ENCODE data around the gene MBD3L5.
"Not testable (repeated sequence)": the region's sequence is repeated elsewhere in the genome, so short reads cannot be mapped to it uniquely, and the experiment has no call there.

MBD3L5 gene

DNA sequence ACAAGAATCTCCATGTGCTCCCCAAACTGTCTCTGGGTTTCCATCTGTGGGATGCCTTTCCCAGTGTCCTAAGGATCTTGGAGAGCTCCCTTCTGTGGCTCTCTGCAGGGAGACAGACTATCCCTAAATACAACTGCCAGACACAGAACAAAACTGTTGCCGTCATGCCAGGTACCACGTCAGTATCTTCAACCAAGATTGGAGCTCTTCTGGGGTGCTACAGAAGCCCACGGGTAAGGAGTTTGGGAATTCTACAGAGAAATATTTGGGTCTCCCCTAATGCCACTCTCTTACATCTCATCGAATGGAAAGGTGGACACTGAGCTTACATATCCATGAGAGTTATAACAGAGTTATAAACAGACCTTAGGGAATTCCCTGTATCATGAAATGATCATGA lies 33.0 kb downstream of the MBD3L5 start:
- Histone ChIP-seq H2AFZ (ENCODE audit: low read length) (no peak overlapping the region), H3K9me3 (ENCODE audit: low read length) (no peaks in the 10 kb centered on the region), H3K9ac (ENCODE audit: low read length) (no peak overlapping the region), H3K4me1 (ENCODE audit: insufficient read depth, low read length, severe bottlenecking) (no peaks in the 10 kb centered on the region), H3F3A (ENCODE audit: insufficient read depth, low read length) (no peaks in the 10 kb centered on the region), H3K36me3 (ENCODE audit: insufficient read depth, low read length) (no peaks in the 10 kb centered on the region), H3K79me2 (ENCODE audit: insufficient read depth, low read length) (no peaks in the 10 kb centered on the region), H3K9me2 (ENCODE audit: low read depth, low read length) (no peaks in the 10 kb centered on the region), H3K27me3 (ENCODE audit: insufficient read depth, low read length) (no peaks in the 10 kb centered on the region), H3K27ac (ENCODE audit: low read depth, low read length, poor library complexity, severe bottlenecking) (no peak overlapping the region), H4K20me1 (ENCODE audit: insufficient read depth, low read length) (no peaks in the 10 kb centered on the region), H3K4me3 (ENCODE audit: low read depth, low read length, poor library complexity, severe bottlenecking) (no peak overlapping the region), H3K4me2 (ENCODE audit: low read length) (no peak overlapping the region)
- TF ChIP-seq EZH2 (IDR thresholded peaks at IDR 0.05; ENCODE audit: borderline replicate concordance, low read length): no peak
- TF ChIP-seq, protein P1, sequence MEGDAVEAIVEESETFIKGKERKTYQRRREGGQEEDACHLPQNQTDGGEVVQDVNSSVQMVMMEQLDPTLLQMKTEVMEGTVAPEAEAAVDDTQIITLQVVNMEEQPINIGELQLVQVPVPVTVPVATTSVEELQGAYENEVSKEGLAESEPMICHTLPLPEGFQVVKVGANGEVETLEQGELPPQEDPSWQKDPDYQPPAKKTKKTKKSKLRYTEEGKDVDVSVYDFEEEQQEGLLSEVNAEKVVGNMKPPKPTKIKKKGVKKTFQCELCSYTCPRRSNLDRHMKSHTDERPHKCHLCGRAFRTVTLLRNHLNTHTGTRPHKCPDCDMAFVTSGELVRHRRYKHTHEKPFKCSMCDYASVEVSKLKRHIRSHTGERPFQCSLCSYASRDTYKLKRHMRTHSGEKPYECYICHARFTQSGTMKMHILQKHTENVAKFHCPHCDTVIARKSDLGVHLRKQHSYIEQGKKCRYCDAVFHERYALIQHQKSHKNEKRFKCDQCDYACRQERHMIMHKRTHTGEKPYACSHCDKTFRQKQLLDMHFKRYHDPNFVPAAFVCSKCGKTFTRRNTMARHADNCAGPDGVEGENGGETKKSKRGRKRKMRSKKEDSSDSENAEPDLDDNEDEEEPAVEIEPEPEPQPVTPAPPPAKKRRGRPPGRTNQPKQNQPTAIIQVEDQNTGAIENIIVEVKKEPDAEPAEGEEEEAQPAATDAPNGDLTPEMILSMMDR (IDR thresholded peaks at IDR 0.05; ENCODE audit: low read length): no peak

GRCh38 chr19:7063764-7064418 lies 33.5 kb downstream of the MBD3L5 start:
- Histone ChIP-seq H3K4me1 (ENCODE audit: insufficient read depth, low read length, severe bottlenecking) (peaks cover 4% of the 10 kb centered on the region), H4K20me1 (ENCODE audit: insufficient read depth, low read length) (no peaks in the 10 kb centered on the region), H2AFZ (ENCODE audit: low read length) (no peak overlapping the region), H3K9me2 (ENCODE audit: low read depth, low read length) (no peaks in the 10 kb centered on the region), H3K4me2 (ENCODE audit: low read length) (no peak overlapping the region), H3K9ac (ENCODE audit: low read length) (no peak overlapping the region), H3F3A (ENCODE audit: insufficient read depth, low read length) (no peaks in the 10 kb centered on the region), H3K9me3 (ENCODE audit: low read length) (no peaks in the 10 kb centered on the region), H3K36me3 (ENCODE audit: insufficient read depth, low read length) (no peaks in the 10 kb centered on the region), H3K27me3 (ENCODE audit: insufficient read depth, low read length) (no peaks in the 10 kb centered on the region), H3K27ac (ENCODE audit: low read depth, low read length, poor library complexity, severe bottlenecking) (no peak overlapping the region), H3K79me2 (ENCODE audit: insufficient read depth, low read length) (no peaks in the 10 kb centered on the region), H3K4me3 (ENCODE audit: low read depth, low read length, poor library complexity, severe bottlenecking) (no peak overlapping the region)
- TF ChIP-seq, protein P1 (IDR thresholded peaks at IDR 0.05; ENCODE audit: low read length): no peak
- no peak for TF ChIP-seq EZH2 (IDR thresholded peaks at IDR 0.05; ENCODE audit: borderline replicate concordance, low read length)

- not testable (repeated sequence) for H4K20me1 ChIP-seq (ENCODE audit: insufficient read depth, low read length); H3K4me3 ChIP-seq (ENCODE audit: low read depth, low read length, poor library complexity, severe bottlenecking); H3K27me3 ChIP-seq (ENCODE audit: insufficient read depth, low read length); H3K36me3 ChIP-seq (ENCODE audit: insufficient read depth, low read length); H3K9me2 ChIP-seq (ENCODE audit: low read depth, low read length); H3K9me3 ChIP-seq (ENCODE audit: low read length); H3F3A ChIP-seq (ENCODE audit: insufficient read depth, low read length); H2AFZ ChIP-seq (ENCODE audit: low read length); H3K4me2 ChIP-seq (ENCODE audit: low read length); H3K27ac ChIP-seq (ENCODE audit: low read depth, low read length, poor library complexity, severe bottlenecking); H3K9ac ChIP-seq (ENCODE audit: low read length)
- TF ChIP-seq, protein P1 (IDR thresholded peaks at IDR 0.05; ENCODE audit: low read length): peak; percentile 25
- Histone ChIP-seq H3K4me1 (ENCODE audit: insufficient read depth, low read length, severe bottlenecking) (peaks cover 12% of the 10 kb centered on the region), H3K79me2 (ENCODE audit: insufficient read depth, low read length) (peaks cover 11% of the 10 kb centered on the region)
Measured at GRCh38 chr19:7067122-7067521, 36.7 kb downstream of the MBD3L5 start.

Measured in OCI-LY1 (cell line).